CD4-positive, CD25-positive, alpha-beta regulatory T cell (primary cell): ENCODE data around the gene NSG1. TPM values are rescaled to one million over a fixed set of nuclear protein-coding genes. Genes with fewer than 3 reads are reported as not detected.

Experiments used
- ATAC-seq, 2 donors: fragments of 150-1000 bp; cut with Tn5 transposase; one replicate each; pipeline ENCODE4 v1.10.0; 2021; ENCODE audit warnings: low read depth in 2 of 2, moderate number of reproducible peaks in 2 of 2, moderate library complexity in 1 of 2
- DNase-seq, 3 donors: peaks; one replicate each; pipeline versions ENCODE4 v3.0.0 to v3.0.0-alpha.2; 2012 to 2022; ENCODE audit warnings: mixed read lengths in 1 of 3
- H3K27ac ChIP-seq: one replicate; pipeline ENCODE4 v1.7.0; 2013; ENCODE audit warnings: mild to moderate bottlenecking, low read length; ENCODE audit not compliant: insufficient read depth, poor library complexity, severe bottlenecking
- H3K27me3 ChIP-seq: one replicate; pipeline ENCODE4 v1.7.0; 2013; ENCODE audit warnings: low read length; ENCODE audit not compliant: control insufficient read depth, insufficient read depth
- H3K36me3 ChIP-seq: one replicate; pipeline ENCODE4 v1.7.0; 2013; ENCODE audit warnings: mild to moderate bottlenecking, low read length, moderate library complexity; ENCODE audit not compliant: control insufficient read depth, insufficient read depth
- H3K4me1 ChIP-seq: 2 replicates; pipeline ENCODE4 v1.7.0; 2013; ENCODE audit warnings: mild to moderate bottlenecking, low read length; ENCODE audit not compliant: insufficient read depth, control insufficient read depth, poor library complexity, severe bottlenecking
- H3K4me3 ChIP-seq: one replicate; pipeline ENCODE4 v1.7.0; 2013; ENCODE audit warnings: low read depth, mild to moderate bottlenecking, low read length, moderate library complexity
- H3K9me3 ChIP-seq, 2 experiments: 1 replicate in 1 of 2; 2 replicates in 1 of 2; pipeline ENCODE4 v1.7.0; 2013; ENCODE audit warnings: low read length in 2 of 2, mild to moderate bottlenecking in 1 of 2, moderate library complexity in 1 of 2; ENCODE audit not compliant: control insufficient read depth in 2 of 2
- H3K27ac Mint-ChIP-seq, 3 donors: one replicate each; pipeline ENCODE4 v1.8.0; 2020 to 2022; ENCODE audit warnings: mild to moderate bottlenecking in 3 of 3, mixed read lengths in 3 of 3, moderate library complexity in 2 of 3
- H3K27me3 Mint-ChIP-seq: one replicate; pipeline ENCODE4 v1.8.0; 2022; ENCODE audit warnings: mild to moderate bottlenecking, mixed read lengths
- H3K36me3 Mint-ChIP-seq: one replicate; pipeline ENCODE4 v1.8.0; 2020; ENCODE audit warnings: mixed read lengths
- H3K4me1 Mint-ChIP-seq, 4 donors: one replicate each; pipeline ENCODE4 v1.8.0; 2020 to 2022; ENCODE audit warnings: mixed read lengths in 4 of 4, mild to moderate bottlenecking in 1 of 4
- H3K4me3 Mint-ChIP-seq, 4 donors: one replicate each; pipeline ENCODE4 v1.8.0; 2020 to 2022; ENCODE audit warnings: mild to moderate bottlenecking in 4 of 4, mixed read lengths in 4 of 4, moderate library complexity in 3 of 4
- H3K9me3 Mint-ChIP-seq, 7 donors: one replicate each; pipeline ENCODE4 v1.8.0; 2020 to 2022; ENCODE audit warnings: mixed read lengths in 7 of 7, mild to moderate bottlenecking in 3 of 7, moderate library complexity in 2 of 7
- polyA plus RNA-seq, 4 donors: library from polyadenylated mRNA; unstranded; fragments of 300-500 nt; fragmentation: Illumina TruSeq; gene quantifications; one replicate each; pipeline ENCODE4 v1.2.3, GENCODE V29; 2021
- total RNA-seq: library from RNA; stranded (reverse); gene quantifications from one replicate; pipeline ENCODE4 v1.2.3, GENCODE V29; 2022

The NSG1 gene
- total and polyA plus RNA-seq, 5 donors from 2014 or later = 0.62 to 4.6 (median 2.6) TPM

GRCh38 chr4:4428966-4429875 is 42.3 kb downstream of the NSG1 start:
- no peak overlapping the region for H3K27ac ChIP-seq
- Mint-ChIP-seq H3K27ac (peak overlapping the region in 2 of 3 donors; percentile 20 to 44), H3K9me3 (no peaks in the 10 kb centered on the region), H3K4me3 (no peak overlapping the region), H3K36me3 (peaks cover 14% of the 10 kb centered on the region), H3K4me1 (peaks cover 0 to 6% (median 1%) of the 10 kb centered on the region in 4 donors), H3K27me3 (no peaks in the 10 kb centered on the region)
- H3K27me3 ChIP-seq = no peaks in the 10 kb centered on the region
- H3K4me3 ChIP-seq = no peak overlapping the region
- peaks cover 27% of the 10 kb centered on the region for H3K36me3 ChIP-seq
- H3K4me1 ChIP-seq = no peaks in the 10 kb centered on the region
- H3K9me3 ChIP-seq = no peaks in the 10 kb centered on the region
- ATAC-seq = no peak
- no peak for DNase-seq

GRCh38 chr4:4430492-4431195 is 43.7 kb downstream of the NSG1 start:
- H3K4me3 Mint-ChIP-seq = no peak overlapping the region
- peak in 2 of 3 donors; percentile 5 to 64 for DNase-seq
- H3K27ac Mint-ChIP-seq = peak overlapping the region in 2 of 3 donors; percentile 25 to 52
- peaks cover 29% of the 10 kb centered on the region for H3K36me3 ChIP-seq
- H3K9me3 Mint-ChIP-seq = no peaks in the 10 kb centered on the region
- peak in 1 of 2 donors; percentile 74 for ATAC-seq
- no peaks in the 10 kb centered on the region for H3K27me3 ChIP-seq
- no peak overlapping the region for H3K27ac ChIP-seq
- H3K36me3 Mint-ChIP-seq = peaks cover 22% of the 10 kb centered on the region
- H3K4me1 Mint-ChIP-seq = peaks cover 0 to 6% (median 1%) of the 10 kb centered on the region in 4 donors
- no peak overlapping the region for H3K4me3 ChIP-seq
- H3K9me3 ChIP-seq = no peaks in the 10 kb centered on the region
- H3K27me3 Mint-ChIP-seq = no peaks in the 10 kb centered on the region
- no peaks in the 10 kb centered on the region for H3K4me1 ChIP-seq

- Histone ChIP-seq H3K9me3 (no peaks in the 10 kb centered on the region), H3K27ac (no peak overlapping the region), H3K36me3 (peaks cover 36% of the 10 kb centered on the region), H3K4me1 (no peaks in the 10 kb centered on the region), H3K27me3 (no peaks in the 10 kb centered on the region), H3K4me3 (no peak overlapping the region)
- DNase-seq = no peak
- Mint-ChIP-seq H3K27me3 (no peaks in the 10 kb centered on the region), H3K4me1 (peaks cover 0 to 6% (median 1%) of the 10 kb centered on the region in 4 donors), H3K9me3 (no peaks in the 10 kb centered on the region), H3K4me3 (no peak overlapping the region), H3K27ac (no peak overlapping the region), H3K36me3 (peaks cover 29% of the 10 kb centered on the region)
- no peak for ATAC-seq
Measured at GRCh38 chr4:4432341-4433125, 45.6 kb downstream of the NSG1 start.

GRCh38 chr4:4433941-4434340 is 47.0 kb downstream of the NSG1 start:
- H3K36me3 Mint-ChIP-seq = peaks cover 33% of the 10 kb centered on the region

GRCh38 chr4:4436244-4436823 is 49.4 kb downstream of the NSG1 start:
- Histone ChIP-seq H3K27ac (no peak overlapping the region), H3K9me3 (no peaks in the 10 kb centered on the region), H3K36me3 (peaks cover 43% of the 10 kb centered on the region), H3K4me3 (no peak overlapping the region), H3K27me3 (no peaks in the 10 kb centered on the region), H3K4me1 (no peaks in the 10 kb centered on the region)
- no peaks in the 10 kb centered on the region for H3K27me3 Mint-ChIP-seq
- peak overlapping the region in 1 of 3 donors; percentile 20 for H3K27ac Mint-ChIP-seq
- no peak for DNase-seq
- peaks cover 0 to 7% (median 3%) of the 10 kb centered on the region in 4 donors for H3K4me1 Mint-ChIP-seq
- peaks cover 32% of the 10 kb centered on the region for H3K36me3 Mint-ChIP-seq
- ATAC-seq = no peak
- no peaks in the 10 kb centered on the region for H3K9me3 Mint-ChIP-seq
- no peak overlapping the region for H3K4me3 Mint-ChIP-seq

More at GRCh38 chr4:4433941-4434340, 47.0 kb downstream of the NSG1 start:
- no peaks in the 10 kb centered on the region for H3K4me1 ChIP-seq
- ATAC-seq (no peak), DNase-seq (no peak)
- no peak overlapping the region for H3K27ac ChIP-seq
- peaks cover 43% of the 10 kb centered on the region for H3K36me3 ChIP-seq
- Mint-ChIP-seq H3K4me3 (no peak overlapping the region), H3K4me1 (peaks cover 0 to 7% (median 3%) of the 10 kb centered on the region in 4 donors), H3K9me3 (no peaks in the 10 kb centered on the region), H3K27ac (no peak overlapping the region), H3K27me3 (no peaks in the 10 kb centered on the region)
- H3K4me3 ChIP-seq = no peak overlapping the region
- no peaks in the 10 kb centered on the region for H3K27me3 ChIP-seq
- H3K9me3 ChIP-seq = no peaks in the 10 kb centered on the region

GRCh38 chr4:4437798-4438470 is 51.0 kb downstream of the NSG1 start:
- Mint-ChIP-seq H3K27ac (peak overlapping the region in 1 of 3 donors; percentile 49), H3K4me3 (no peak overlapping the region), H3K9me3 (no peaks in the 10 kb centered on the region), H3K27me3 (no peaks in the 10 kb centered on the region), H3K36me3 (peaks cover 39% of the 10 kb centered on the region), H3K4me1 (peaks cover 0 to 7% (median 0%) of the 10 kb centered on the region in 4 donors)
- Histone ChIP-seq H3K36me3 (peaks cover 31% of the 10 kb centered on the region), H3K27ac (no peak overlapping the region), H3K27me3 (no peaks in the 10 kb centered on the region), H3K4me3 (no peak overlapping the region), H3K4me1 (no peaks in the 10 kb centered on the region), H3K9me3 (no peaks in the 10 kb centered on the region)
- DNase-seq (no peak), ATAC-seq (no peak)

- H3K4me3 ChIP-seq = no peak overlapping the region
- H3K4me3 Mint-ChIP-seq = no peak overlapping the region
- H3K27me3 ChIP-seq = no peaks in the 10 kb centered on the region
- H3K4me1 ChIP-seq = no peaks in the 10 kb centered on the region
- no peaks in the 10 kb centered on the region for H3K9me3 ChIP-seq
- no peaks in the 10 kb centered on the region for H3K27me3 Mint-ChIP-seq
- peaks cover 22% of the 10 kb centered on the region for H3K36me3 ChIP-seq
- DNase-seq (no peak), ATAC-seq (no peak)
- H3K27ac ChIP-seq = no peak overlapping the region
- H3K4me1 Mint-ChIP-seq = peaks cover 0 to 7% (median 2%) of the 10 kb centered on the region in 4 donors
- H3K9me3 Mint-ChIP-seq = no peaks in the 10 kb centered on the region
- peaks cover 35% of the 10 kb centered on the region for H3K36me3 Mint-ChIP-seq
- peak overlapping the region in 2 of 3 donors; percentile 3 to 79 for H3K27ac Mint-ChIP-seq
Measured at GRCh38 chr4:4438891-4439290, 52.0 kb downstream of the NSG1 start.
